GM19455 (cell line): ENCODE results near the gene MS4A15.

ENCODE experiments used
- ATAC-seq: cut with Tn5 transposase; IDR thresholded peaks from one replicate; pipeline ENCODE4 v1.9.1; 2021; ENCODE audit not compliant: unreplicated experiment

Gene MS4A15

GRCh38 chr11:60776167-60776566 lies 19.5 kb downstream of the MS4A15 start:
- no peak for ATAC-seq

GRCh38 chr11:60777106-60777505 lies 20.4 kb downstream of the MS4A15 start:
- ATAC-seq = no peak

GRCh38 chr11:60777572-60777971 lies 20.9 kb downstream of the MS4A15 start:
- ATAC-seq = no peak

DNA sequence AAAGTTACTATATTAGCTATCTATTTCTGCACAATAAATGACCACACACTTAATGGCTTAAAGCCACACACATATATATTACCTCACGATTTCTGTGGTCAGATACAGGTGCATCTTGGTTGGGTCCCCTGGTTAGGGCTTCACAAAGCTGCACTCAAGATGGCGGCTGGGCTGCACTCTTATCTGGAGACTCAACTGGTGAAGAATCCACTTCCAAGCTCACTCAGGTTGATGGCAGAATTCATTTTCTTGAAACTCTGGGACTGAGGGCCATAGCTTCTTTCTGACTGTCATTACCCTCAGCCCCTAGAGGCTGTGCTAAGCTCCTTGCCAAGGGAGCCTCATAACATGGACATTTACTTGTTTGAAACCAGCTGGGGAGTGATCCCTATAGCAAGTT lies 23.4 kb downstream of the MS4A15 start:
- ATAC-seq = no peak

- ATAC-seq = no peak
These were observed 24.1 kb downstream of the MS4A15 start for GRCh38 chr11:60780774-60781173.

DNA sequence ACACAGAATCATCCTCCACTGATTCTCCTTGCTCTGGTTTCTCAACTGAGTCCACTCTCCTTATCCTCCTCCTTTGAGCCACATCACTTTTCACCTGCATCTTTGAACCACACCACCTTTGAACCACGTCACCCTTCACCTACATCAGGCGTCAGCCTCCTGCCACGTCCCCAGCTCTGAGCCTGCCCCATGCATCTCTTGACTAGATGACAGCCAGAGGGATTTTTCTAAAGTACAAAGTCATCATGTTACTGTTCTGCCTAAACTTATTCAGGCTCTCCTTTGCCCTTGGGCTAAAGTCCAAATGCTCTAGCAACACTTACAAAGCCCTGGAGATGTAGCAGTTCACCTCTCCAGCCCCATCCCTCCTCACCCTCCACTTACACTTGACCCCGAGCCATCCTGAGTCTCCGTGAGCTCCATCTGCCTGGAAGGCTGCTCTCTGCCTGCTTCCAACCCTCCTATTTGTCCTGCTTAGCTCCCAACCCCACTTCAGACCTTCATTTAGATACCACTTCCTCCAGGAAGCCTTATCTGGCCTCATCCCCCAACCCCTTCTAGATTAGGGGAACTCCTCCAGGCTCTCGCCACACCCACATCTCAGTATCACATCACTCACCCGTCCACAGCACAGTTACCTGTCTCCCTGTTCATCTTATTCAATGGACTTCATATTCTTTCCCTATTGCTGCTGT lies 24.8 kb downstream of the MS4A15 start:
- no peak for ATAC-seq

DNA sequence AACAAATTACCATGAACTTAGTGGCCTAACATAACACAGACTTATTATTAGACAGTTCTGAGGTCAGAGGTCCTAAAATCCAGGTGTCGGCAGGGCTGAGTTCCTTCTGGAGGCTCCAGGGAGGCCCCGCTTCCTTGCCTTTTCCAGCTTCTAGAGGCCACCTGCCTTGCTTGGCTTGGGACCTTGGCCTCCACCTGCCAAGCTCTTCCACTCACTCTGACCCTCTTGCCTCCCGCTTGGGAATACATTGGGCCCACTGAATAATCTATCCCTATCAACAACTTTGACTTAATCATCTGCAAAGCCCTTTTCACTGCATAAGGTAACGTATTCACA lies 25.3 kb downstream of the MS4A15 start:
- no peak for ATAC-seq

GRCh38 chr11:60782393-60783140 lies 25.9 kb downstream of the MS4A15 start:
- no peak for ATAC-seq

GRCh38 chr11:60783141-60783484 lies 26.4 kb downstream of the MS4A15 start:
- no peak for ATAC-seq

DNA sequence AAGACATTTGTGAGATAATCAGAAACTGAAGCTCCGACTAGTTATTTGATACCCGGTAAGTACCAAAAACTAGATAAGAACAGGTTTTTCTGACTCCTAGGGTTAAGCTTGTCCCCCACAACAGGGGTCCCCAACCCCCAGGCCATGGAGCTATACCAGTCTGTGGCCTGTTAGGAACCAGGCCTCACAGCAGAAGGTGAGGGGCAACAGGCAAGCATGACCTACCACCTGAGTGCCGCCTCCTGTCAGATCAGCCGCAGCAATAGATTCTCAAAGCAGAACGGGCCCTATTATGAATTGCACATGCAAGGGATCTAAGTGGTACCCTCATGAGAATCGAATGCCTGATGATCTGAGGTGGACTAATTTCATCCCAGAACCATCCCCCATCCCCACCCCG lies 27.2 kb downstream of the MS4A15 start:
- no peak for ATAC-seq

DNA sequence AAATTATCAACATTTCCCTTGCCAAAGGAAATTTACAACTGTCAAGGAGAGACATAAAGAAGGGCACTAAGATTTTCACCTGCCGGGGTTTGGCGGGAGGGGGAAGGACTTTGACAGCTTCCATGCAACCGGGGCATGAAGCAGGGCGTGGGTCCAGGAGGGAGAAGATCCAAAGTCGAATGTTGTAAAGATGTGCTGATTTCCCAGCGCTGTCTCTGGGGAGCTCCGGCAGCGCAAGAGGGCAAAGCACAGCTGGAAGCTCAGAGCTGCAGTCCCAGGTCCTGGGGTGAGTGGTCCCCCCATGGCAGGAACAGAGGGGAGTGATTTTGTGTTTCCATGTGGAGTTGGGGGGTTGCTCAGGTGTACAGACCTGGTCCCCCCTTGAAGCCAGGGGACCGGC lies 28.5 kb downstream of the MS4A15 start, which contains the start of gene MS4A10:
MS4A10 (plus strand) TSS at position 198 of the 400 bp plus-strand sequence. CDS start 5,003 bp downstream, outside the sequence.
- ATAC-seq = no peak

GRCh38 chr11:60785806-60786361 lies 29.2 kb downstream of the MS4A15 start:
- no peak for ATAC-seq

- ATAC-seq = no peak
These were observed 30.3 kb downstream of the MS4A15 start for GRCh38 chr11:60786811-60787567.

GRCh38 chr11:60788401-60789125 lies 31.9 kb downstream of the MS4A15 start:
- ATAC-seq = no peak

- ATAC-seq = no peak
These were observed 34.1 kb downstream of the MS4A15 start for GRCh38 chr11:60790726-60791125.

GRCh38 chr11:60791153-60791933 lies 34.7 kb downstream of the MS4A15 start:
- ATAC-seq = no peak

DNA sequence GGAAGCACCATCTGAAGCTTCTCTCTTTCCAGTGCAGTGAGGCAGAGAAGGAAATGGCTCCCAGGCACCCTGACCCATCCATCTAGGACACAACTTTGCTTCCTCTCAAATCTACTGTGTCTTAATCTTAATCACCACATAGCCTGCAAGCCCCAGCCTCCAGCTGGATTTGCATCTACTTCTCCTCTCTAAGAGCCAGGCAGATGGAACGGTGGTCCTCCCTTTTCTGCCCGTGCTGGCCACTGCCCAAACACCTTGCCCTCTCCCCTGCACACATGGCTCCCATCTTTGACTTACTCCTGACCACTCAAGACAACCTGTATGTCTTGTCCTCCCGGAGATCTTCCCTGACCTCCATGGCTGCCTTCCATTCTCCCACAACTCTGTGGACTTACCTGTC lies 35.9 kb downstream of the MS4A15 start:
- ATAC-seq = no peak

DNA sequence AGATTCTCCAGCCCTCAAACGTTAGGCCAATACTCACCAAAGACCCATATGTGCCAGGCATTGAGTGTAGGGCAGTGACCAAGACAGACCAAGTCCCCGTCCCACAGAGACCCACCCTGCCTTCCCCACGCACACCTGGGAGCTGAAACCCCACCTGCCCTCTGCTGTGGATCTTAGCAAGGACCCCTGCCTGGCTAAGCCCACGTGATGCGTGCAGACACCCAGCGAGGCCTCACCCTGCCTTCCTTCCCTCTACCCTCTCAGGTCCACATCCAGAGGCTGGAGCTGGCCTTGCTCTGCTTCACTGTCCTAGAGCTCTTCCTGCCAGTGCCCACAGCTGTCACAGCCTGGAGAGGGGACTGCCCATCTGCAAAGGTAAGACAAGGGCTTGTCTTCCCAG lies 38.6 kb downstream of the MS4A15 start:
- ATAC-seq = no peak

DNA sequence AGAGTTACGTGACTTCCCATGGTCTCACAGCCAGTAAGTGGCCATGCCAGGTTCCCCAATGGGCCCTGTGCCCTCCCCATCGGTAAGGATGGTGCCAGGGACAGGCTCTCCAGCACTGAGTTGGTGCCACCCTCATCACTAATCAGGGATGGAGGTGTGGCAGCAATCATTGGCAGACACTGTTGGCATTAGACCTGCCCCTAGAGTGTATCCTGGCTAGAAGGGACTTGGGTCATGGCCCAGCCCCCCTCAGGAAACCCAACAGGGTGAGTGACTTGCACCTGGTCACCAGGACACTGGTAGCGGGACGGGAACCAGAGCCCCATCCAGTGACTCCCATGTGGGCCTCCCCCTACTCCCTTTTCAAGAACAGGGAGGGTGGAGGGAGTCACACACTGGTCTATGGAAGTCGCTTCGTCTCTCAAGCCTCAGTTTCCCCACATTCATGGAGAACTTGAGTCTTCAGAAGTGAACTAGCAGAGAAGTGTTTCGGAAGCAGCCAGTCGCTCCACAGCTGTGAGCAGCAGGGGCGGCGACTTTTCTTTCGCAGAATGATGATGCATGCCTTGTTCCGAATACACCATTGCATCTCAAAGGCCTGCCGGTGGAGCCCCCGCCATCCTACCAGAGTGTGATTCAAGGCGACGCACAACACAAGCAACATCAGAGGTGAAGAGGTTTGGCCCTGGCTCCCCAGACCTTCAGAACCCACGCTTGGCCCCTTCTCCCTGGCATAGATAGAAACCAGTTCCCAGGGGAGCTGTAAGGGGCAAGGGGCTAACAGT lies 41.4 kb downstream of the MS4A15 start:
- no peak for ATAC-seq
